Measurements from ENCODE around the gene SLAMF6.

GRCh38 chr1:160438317-160438918 is 84.6 kb downstream of the SLAMF6 start:
- TF ChIP-seq EZH2 (IDR thresholded peaks at IDR 0.05; ENCODE audit: borderline replicate concordance): no peak
- no peak for TF ChIP-seq EZH2phosphoT487 (IDR thresholded peaks at IDR 0.05; ENCODE audit: low read depth, severe bottlenecking, unreplicated experiment)

Measured in hepatocyte (in vitro differentiated cells).